ENCODE data around the gene ATOH8.

ATOH8 gene

DNA sequence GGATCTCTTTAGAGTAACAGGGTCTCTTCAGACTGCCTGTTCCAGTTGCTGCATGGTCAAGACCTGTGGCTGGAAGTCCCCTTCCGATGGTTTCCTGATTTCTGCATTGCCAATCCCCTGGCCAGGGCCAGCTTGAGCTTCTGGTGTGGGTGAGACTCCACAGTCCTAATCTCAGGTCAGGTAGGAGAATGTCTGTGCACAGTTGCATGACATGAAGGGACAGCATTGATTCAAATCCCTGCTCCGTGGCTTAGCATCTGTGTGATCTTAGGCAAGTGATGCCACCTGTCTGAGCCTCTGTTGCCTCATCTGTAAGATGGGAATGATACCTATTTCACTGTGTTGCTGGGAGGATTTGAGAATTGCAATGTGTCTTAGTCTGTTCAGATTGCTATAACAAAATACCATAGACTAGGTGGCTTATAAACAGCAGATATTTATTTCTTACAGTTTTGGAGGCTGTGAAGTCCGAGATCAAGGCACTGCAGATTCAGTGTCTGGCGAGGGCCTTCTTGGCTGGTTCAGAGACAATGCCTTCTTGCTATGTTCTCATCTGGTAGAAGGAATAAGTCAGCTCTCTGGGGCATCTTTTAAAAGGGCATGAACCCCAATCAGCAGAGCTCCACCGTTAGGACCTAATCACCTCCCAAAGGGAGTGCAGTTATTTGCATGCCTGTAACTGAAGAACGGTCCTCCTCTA, 66.2 kb downstream of the ATOH8 start:
- TF ChIP-seq, protein P1, sequence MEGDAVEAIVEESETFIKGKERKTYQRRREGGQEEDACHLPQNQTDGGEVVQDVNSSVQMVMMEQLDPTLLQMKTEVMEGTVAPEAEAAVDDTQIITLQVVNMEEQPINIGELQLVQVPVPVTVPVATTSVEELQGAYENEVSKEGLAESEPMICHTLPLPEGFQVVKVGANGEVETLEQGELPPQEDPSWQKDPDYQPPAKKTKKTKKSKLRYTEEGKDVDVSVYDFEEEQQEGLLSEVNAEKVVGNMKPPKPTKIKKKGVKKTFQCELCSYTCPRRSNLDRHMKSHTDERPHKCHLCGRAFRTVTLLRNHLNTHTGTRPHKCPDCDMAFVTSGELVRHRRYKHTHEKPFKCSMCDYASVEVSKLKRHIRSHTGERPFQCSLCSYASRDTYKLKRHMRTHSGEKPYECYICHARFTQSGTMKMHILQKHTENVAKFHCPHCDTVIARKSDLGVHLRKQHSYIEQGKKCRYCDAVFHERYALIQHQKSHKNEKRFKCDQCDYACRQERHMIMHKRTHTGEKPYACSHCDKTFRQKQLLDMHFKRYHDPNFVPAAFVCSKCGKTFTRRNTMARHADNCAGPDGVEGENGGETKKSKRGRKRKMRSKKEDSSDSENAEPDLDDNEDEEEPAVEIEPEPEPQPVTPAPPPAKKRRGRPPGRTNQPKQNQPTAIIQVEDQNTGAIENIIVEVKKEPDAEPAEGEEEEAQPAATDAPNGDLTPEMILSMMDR (IDR thresholded peaks at IDR 0.05; ENCODE audit: low read depth, low read length) = no peak
- no peaks in the 10 kb centered on the region for H3K9me3 ChIP-seq (ENCODE audit: severe bottlenecking)

DNA sequence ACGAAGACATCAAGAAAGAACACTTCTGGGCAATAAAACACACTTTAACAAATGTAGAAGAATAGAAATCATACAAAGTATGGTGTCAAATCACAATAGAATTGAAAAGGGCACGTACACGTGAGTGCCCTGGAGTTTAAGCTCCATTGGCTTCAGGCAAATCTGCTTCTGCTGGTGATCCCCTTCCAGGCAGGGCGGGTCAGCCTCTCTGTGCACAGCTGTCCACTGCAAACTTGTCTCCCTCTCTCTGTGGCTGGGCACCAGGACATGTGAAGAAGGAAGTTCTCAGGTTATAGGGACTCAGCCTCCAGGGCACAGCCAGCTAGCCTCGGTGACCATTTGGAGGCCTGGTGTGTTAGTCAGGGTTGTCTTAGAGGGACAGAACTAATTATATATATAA, 69.0 kb downstream of the ATOH8 start:
- DNase-seq = peak; percentile 52
- no peaks in the 10 kb centered on the region for H3K27me3 ChIP-seq (ENCODE audit: insufficient read depth, low read depth, severe bottlenecking)
- TF ChIP-seq, protein P1 (IDR thresholded peaks at IDR 0.05; ENCODE audit: low read depth, low read length) = no peak
- no peak overlapping the region for H3K4me3 ChIP-seq (ENCODE audit: low read depth, low read length)
- H3K9me3 ChIP-seq (ENCODE audit: severe bottlenecking) = no peaks in the 10 kb centered on the region
- no peaks in the 10 kb centered on the region for H3K36me3 ChIP-seq
- no peak overlapping the region for H3K27ac ChIP-seq

More for the DNA sequence above, 66.2 kb downstream of the ATOH8 start:
- no peaks in the 10 kb centered on the region for H3K36me3 ChIP-seq
- H3K4me3 ChIP-seq (ENCODE audit: low read depth, low read length) = no peak overlapping the region
- H3K27ac ChIP-seq = no peak overlapping the region
- DNase-seq = no peak
- H3K27me3 ChIP-seq (ENCODE audit: insufficient read depth, low read depth, severe bottlenecking) = no peaks in the 10 kb centered on the region

DNA sequence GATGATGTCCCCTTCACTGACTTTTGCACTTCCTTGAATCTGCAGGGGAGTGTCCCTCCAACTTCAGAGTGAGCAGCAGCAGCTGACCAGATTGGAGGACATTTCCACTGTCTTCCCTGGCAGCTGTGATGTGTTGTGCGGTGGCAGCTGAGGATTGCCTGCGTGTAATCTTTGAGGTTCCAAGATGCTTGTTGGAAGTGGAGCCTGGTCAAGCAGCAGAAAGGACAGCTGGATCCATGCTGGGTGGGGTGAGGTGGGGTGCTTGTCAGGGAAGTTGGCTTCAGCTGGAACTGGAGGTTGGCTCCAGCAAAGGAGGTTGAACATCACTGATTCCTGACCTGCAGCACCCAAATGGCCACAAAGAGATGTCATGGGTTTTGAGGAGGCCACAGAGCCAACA, 70.2 kb downstream of the ATOH8 start:
- TF ChIP-seq, protein P1 (IDR thresholded peaks at IDR 0.05; ENCODE audit: low read depth, low read length) = no peak
- no peak for DNase-seq
- Histone ChIP-seq H3K9me3 (ENCODE audit: severe bottlenecking) (no peaks in the 10 kb centered on the region), H3K4me3 (ENCODE audit: low read depth, low read length) (no peak overlapping the region), H3K27ac (no peak overlapping the region), H3K27me3 (ENCODE audit: insufficient read depth, low read depth, severe bottlenecking) (no peaks in the 10 kb centered on the region), H3K36me3 (no peaks in the 10 kb centered on the region)

- Histone ChIP-seq H3K27me3 (ENCODE audit: insufficient read depth, low read depth, severe bottlenecking) (no peaks in the 10 kb centered on the region), H3K4me3 (ENCODE audit: low read depth, low read length) (no peak overlapping the region), H3K9me3 (ENCODE audit: severe bottlenecking) (no peaks in the 10 kb centered on the region), H3K36me3 (no peaks in the 10 kb centered on the region), H3K27ac (no peak overlapping the region; the same call in 1 of the 2 replicates)
- TF ChIP-seq, protein P1 (IDR thresholded peaks at IDR 0.05; ENCODE audit: low read depth, low read length) = peak; percentile 88
- peak; percentile 69 for DNase-seq
Measured at GRCh38 chr2:85826990-85827878, 73.4 kb downstream of the ATOH8 start.

DNA sequence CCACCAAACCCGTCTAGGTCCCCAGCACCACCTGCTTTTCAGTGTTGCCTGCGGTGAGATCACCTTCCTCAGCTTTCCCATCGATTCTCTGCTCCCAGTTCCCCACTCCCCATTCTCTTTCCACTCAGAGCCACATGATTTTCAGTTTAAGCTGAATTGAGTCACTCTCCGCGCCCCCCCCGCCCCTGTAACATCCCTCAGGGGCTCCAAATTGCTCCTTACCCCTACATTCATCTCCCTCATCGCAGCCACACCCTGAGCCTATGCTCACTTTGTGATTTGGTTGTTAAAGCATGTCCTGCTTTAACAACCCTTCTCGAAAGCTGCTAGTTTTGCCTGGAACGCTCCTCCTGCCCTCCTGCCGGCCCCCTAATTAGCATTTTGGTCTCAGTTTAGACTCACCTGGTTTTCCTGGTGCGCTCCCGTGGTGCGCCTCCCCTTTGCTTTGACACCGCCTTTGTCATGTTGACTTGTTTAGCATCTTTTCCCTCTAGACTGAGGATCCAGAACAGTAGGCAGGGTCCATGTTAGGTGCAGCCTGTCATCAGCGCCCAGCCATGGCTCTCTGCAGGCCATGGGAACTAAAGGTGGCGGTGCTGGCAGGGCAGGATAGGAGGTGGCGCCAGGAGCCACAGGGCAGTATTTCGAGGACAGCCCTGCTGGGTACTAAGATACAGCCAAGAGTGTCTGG, 74.2 kb downstream of the ATOH8 start:
- H3K9me3 ChIP-seq (ENCODE audit: severe bottlenecking) = no peaks in the 10 kb centered on the region
- TF ChIP-seq, protein P1 (IDR thresholded peaks at IDR 0.05; ENCODE audit: low read depth, low read length) = no peak
- no peaks in the 10 kb centered on the region for H3K27me3 ChIP-seq (ENCODE audit: insufficient read depth, low read depth, severe bottlenecking)
- no peak for DNase-seq
- H3K36me3 ChIP-seq = no peaks in the 10 kb centered on the region
- no peak overlapping the region for H3K4me3 ChIP-seq (ENCODE audit: low read depth, low read length)
- no peak overlapping the region; the same call in 1 of the 2 replicates for H3K27ac ChIP-seq

All from WERI-Rb-1 (cell line).